HG03196 (cell line): ENCODE results near the gene GUCY1A2.

Experiments
- ATAC-seq: cut with Tn5 transposase; IDR thresholded peaks from one replicate; pipeline ENCODE4 v1.9.1; 2021; ENCODE audit not compliant: unreplicated experiment

The GUCY1A2 gene

DNA sequence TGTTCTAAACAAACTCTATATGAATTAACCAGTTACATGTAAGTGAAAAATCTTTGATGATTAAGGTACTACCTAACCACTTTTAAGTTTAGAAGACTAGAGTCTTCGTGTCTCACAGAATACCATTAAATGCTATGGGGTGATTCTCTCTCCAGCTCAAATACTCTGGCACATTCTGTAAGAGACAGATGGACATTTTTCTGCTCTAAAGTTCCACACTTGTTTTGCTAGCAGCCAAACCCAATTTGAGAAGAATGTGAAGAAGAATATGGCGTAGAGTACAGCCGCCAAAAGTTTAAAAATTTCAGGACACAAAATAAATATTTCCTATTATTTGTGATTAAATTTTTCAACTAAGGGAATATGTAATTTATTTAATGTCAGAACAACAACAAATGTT, 339.1 kb downstream of the GUCY1A2 start:
- no peak for ATAC-seq

DNA sequence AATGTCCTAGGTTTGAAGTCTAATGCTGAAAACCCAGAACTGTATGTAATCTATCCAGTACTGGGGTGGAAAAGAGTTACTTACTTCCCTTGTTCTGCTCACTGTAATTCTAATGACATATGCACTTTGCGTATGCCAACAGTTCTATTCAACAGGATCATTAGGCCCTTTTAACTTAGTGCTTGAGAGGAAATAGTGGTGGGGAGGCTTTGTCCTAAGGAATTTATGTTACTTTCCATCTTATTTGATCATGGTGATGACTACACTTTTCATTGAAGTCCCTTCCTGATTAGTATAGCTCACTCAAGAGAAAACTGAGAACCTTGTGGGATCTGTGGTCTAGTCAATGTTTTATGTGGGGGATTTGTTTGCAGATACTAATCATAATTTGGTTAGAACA, 348.2 kb downstream of the GUCY1A2 start:
- no peak for ATAC-seq

DNA sequence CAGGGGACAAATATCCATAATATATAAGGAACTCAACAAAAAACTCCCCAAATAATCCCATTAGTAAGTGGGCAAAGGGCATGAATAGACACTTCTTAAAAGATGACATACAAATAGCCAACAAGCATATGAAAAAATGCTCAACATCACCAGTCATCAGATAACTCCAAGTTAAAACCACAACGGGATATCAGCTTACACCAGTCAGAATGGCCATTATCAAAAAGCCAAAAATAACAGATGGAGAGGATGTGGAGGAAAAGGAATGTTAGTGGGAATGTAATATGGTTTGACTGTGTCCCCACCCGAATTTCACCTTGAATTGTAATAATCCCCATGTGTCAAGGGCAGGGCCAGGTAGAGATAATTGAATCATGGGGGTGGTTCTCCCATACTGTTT, 350.1 kb downstream of the GUCY1A2 start:
- ATAC-seq = no peak

DNA sequence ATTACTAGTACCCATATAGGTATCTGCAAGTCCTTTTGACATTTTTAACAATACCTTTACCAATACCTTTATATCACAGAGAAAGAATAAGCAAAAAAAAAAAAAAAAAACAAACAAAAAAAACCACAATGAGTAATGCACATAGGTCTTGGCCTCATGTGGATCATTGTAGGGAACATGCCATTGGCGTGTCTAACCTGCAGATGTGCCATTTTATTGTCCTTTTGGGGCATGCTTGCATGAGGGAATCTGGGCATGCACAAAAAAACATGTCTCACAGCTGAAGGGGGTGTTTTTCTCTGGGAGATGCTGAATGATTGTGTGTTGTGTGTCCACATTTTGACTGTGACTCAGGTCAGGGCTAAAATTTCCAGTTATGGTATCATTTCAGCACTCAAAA, 361.6 kb downstream of the GUCY1A2 start:
- ATAC-seq = no peak

DNA sequence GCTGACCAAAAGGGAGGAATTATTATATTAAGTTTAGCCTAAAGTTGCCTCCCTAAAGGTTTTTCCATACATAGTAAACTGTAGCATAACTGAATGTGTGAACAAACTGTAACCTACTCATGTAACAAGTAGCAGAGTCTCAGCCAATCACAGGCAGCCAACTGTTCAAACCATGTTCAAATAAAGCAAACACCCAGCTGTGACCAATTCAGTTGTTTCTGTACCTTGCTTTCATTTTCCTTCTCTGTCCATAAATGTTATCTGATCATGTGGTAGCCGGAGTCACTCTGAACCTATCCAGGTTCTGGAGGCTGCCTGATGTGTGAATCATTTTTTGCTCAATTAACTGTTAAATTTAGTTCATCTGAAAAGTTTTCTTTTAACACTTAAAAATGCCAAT, 373.5 kb downstream of the GUCY1A2 start:
- no peak for ATAC-seq

DNA sequence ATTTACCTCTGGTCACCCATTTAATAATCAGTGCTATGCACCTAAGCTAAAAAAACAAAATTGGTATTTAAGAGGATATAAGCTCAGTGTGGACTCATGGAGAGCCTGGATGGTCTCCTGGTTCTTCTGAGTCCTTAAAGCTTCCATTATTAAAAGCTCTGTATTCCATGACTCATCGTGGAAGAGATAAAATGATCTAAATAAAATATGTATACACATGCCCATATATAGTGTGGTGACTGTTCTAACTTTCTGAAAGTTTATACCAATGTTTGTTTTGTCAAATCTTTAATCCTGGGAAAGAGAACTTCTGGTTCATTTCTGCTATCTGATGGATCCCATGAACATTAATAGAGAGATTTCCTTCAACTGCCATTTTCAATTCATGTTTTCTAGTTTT, 375.9 kb downstream of the GUCY1A2 start:
- ATAC-seq = no peak

DNA sequence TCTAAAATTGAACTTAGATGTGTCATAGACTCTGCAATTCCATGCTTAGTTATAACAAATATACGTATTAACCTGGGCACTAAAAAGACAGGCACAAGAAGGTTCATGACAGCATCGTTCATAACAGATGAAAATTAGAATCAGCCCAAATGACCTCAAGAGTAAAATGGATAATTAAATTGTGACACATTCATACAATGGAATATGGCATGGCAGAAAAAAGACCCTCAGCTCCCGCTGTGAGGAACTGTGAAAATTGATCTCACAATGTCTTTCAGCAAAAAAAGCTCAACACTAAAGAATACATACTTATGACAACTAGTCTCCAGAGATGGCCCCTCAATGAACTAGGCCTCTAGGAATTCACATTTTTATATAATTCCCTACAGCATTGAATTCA, 386.0 kb downstream of the GUCY1A2 start:
- no peak for ATAC-seq

DNA sequence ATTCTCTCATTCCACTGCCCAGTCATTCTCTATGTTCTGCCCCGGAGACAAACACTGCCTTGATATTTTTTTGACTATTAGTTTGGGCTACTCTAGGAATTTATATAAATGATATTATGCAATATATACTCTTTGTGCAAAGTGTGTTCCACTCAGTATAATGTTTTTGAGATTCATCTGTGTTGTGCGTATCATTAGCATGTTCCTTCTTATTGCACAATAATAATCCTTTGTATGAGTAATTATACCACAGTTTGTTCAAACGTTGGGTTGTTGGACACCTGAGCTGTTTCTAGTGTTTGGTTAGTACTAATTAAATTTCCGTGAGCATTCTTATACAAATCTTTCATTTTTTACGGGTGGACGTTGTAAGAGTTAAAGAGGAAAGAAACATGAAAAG, 390.6 kb downstream of the GUCY1A2 start:
- ATAC-seq = no peak

DNA sequence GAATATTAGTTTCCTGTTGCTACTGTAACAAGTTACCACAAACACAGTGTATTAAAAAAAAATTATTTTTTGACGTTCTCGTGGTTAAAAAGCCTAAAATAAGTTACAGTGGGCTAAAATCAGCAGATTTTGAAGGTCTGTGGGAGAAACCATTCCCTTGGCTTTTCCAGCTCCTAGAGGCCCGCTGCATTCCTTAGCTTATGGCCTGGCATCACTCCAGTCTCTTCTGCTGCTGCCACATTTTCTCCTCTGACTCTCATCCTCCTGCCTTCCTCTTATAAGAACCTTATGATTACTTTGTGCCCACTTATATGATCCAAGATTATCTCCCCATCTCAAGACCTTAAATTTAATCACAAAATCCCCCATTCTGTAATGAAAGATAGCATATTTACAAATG, 392.7 kb downstream of the GUCY1A2 start:
- ATAC-seq = no peak

DNA sequence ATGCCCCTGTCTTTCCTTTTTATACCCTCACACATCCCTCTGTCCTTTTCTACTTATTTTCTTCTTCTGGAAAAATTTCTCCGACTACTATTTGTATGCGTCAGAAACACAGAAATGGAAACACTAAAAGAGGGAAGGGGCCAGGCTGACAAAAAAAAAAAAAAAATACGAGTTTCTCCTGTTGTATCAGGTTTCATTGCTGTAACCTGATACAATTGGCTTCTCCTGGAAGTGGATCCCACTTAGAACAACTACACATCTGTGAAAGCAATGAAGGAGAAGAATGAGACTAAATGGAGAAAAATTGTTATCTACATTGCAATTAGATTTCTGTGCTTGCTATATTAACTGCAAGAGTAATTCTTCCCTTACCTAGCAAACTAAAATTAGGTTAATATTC, 393.9 kb downstream of the GUCY1A2 start:
- ATAC-seq = no peak
